Effector CD4-positive, alpha-beta T cell (primary cell): ENCODE measurements around the gene NFIB.

Source experiments
- DNase-seq: peaks from one replicate; pipeline ENCODE4 v3.0.0-alpha.2; 2020

The NFIB gene

DNA sequence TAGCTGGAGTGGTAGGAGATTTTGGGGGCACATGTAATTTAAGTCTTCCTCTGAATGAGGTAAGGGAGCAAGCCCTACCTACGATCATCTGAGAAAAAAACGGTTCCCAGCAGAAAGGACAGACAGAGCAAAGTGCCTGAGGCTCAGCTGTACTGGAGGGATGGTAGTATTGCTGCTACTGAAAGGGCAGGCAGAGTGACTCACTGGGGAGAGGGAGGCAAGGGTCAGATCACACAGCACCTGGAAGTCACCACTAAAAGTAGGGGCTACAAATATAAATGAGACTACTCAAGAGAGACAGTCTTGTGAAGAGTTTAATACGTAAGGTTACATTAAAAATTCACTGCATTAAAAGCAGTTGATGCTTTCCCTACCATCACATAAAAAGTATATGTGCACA lies 75.9 kb downstream of the NFIB start:
- DNase-seq = no peak

DNA sequence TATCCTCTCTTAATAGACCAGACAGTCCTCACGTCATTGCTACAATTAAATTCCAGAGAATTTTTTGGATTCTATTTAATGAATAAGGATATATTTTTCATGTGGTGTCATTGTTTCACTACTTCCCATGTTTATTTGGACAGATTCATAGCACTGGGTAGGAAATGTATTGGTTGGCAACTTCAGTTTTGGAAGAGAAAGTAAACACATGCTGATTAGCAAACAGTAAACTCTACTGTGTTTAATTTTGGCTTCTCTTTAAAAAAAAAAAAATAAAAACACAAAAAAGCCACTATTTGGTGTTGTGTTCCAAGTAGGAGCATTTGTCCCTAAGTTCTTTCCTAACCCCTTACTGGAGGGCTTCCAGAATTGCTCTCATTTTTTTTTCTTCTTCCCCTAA lies 77.3 kb downstream of the NFIB start:
- DNase-seq = no peak

DNA sequence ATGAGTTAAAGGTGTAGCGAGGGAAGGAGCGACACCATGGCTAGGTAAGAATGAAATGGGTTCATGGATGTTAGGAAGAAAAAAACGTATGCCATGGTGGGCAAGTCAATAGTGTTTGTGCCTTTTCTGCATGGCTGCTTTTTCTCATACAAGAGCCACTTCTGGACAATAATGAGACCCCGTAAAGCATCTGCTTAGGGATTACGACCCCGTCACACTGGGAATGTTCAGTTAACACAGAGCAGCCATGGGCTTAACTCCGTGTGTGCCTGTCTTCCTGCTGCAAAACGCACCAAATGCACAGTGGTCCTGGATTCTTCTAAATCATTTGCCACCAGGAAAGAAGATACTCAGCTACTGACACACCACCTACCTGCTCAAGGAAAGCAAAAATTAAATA lies 81.8 kb downstream of the NFIB start:
- DNase-seq = no peak

DNA sequence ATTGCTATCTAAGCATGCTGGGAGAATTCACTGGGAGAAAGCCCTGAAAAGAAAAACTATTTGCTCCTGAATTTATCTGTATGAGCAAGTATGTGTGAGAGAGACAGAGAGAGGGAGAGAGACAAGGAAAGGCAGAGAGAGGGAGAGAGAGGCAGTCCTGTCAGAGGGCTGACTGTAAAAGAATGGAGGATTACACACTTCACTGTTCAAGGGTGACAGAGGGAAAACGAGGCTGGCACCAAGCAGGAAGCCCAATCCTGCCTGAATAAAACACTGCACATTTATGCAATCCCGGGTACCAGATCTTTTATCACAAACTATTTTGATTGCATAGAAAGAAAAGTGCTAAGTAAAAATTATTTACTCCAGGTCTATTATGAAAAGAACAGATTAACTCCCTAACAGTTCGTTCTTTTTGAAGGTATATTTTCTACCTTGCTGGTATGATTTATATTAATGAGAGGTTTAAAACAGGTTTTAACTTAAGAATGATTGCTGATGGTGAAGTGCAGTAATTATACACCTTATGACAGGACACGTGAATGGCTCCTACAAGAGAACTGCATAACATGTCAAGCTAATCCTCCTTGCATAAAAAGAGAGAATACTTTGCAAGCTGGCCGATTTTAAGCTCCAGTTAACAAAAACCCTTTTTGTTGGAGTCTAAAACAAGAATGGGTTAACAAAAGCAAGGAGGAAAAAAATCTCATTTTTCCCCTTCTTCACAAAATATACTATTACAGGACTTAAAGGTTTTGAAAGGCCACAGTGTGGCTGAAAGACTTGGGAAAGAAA lies 82.5 kb downstream of the NFIB start:
- no peak for DNase-seq

DNA sequence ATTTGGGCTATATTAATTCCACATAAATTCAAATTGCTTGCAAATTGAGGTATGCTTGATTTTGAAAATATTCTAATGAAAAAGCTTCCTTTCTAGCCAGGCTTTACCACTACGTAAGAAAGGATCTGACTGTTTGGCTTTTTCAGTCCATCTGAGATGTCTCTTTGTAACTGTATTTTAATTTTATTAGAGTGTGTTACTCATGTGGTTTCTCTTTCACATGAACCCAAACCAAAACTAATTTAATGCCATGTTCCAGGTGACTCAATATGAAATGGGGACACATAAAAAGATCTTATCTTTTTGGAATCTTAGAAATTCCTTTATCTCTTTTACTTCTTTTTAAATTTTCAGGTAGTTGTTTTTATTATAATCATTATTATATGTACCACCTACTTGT lies 85.3 kb downstream of the NFIB start:
- DNase-seq = no peak

DNA sequence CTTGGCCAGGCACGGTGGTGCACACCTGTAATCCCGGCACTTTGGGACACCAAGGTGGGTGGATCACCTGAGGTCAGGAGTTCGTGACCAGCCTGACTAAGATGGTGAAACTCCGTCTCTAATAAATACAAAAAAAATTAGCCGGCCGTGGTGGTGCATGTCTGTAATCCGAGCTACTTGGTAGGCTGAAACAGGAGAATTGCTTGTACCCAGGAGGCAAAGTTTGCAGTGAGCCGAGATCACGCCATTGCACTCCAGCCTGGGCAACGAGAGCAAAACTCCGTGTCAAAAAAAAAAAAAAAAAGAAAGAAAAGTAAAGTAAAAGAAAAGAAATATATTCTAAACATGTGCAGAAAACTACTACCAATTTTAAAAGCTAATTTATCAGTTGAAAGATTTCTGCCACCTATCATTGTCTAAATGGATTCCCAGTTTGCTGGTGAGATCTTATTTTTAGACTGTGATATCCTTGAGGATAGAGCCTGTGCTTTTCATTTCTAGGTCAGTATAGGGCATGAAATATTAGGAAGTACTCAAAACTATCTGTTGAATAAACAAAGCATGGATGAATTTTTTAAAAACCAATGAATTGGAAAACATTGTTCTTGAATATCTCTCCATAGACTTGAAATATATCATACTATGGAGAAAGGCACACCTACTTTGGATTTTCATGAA lies 86.9 kb downstream of the NFIB start:
- no peak for DNase-seq

DNA sequence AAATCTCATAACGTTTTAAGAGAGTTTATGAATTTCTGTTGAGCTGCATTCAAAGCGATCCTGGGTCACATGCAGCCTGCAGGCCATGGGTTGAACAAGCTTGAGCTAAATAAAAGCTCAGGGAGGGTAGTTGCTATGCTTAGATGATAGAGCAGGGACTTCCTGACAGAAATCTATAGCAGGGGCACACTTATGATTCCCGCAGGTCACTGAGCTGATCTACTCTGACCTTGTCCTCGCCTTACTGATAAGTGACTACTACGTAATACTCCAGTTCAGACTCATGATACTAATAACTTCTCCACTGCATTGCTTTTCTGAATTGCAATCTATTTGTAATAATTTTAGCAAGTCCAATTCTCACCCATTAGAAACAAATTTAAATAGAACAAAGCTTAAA lies 90.9 kb downstream of the NFIB start:
- DNase-seq = no peak

DNA sequence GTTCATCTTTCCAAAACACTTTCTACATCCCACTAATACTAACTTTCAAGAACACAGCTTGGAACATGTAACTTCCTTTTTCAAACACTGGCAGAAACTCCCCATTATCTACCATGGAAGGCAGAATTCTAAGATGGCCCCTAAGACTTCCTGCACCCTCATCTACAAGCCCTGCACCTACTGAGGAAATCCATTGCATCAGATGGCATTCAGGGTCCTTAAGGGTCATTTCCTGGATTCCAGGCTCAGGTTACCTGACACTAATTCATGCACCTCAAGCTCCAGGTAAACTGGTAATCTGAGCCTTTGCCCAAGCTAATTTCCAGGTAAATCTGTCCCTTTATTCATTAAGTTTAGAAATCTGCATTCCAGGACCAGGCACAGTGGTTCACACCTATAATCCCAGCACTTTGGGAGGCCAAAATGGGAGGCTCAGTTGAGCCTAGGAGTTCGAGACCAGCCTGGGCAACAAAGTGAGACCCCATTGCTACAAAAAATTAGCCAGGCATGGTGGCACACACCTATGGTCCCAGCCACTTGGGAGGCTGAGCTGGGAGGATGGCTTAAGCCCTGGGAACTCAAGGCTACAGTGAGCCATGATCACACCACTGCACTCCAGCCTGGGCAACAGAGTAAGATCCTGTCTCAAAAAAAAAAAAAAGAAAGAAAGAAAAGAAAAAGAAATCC lies 91.6 kb downstream of the NFIB start:
- DNase-seq = no peak

DNA sequence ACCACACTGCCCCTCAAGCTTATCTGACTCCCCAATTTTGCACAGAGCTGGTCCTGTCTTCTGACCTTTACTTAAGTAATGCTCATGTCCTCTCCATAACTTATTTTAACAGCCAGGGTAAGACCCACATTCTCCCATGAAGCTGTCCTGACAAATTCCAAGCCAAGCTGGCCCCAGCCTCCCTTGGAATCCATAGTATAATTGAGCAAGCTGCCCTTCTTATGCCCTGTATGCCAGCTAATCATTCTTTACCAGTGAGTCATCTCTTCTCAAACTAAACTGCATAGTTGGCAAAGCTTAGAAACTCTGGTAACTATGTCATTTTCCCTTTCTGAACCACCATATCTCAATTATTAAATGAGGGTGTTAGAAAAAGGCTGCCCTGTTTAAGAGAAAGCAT lies 92.4 kb downstream of the NFIB start:
- no peak for DNase-seq

DNA sequence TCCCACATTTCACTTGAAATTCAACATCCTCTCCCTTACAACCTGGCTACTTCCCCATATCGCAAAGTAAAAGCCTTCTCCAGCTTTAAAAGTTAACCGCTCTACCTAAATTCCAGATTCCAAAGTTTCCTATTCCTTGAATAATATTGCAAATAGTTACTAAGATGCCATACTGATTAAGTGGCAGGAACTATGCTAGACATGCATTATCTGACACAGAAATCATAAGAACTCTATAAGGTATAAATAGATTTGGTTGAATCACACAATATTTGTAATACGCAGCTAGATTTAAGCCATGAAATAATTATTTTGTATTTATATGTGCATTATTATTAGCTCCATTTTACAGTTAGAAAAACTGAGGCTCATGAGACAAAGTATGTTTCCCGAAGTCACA lies 92.8 kb downstream of the NFIB start:
- no peak for DNase-seq

DNA sequence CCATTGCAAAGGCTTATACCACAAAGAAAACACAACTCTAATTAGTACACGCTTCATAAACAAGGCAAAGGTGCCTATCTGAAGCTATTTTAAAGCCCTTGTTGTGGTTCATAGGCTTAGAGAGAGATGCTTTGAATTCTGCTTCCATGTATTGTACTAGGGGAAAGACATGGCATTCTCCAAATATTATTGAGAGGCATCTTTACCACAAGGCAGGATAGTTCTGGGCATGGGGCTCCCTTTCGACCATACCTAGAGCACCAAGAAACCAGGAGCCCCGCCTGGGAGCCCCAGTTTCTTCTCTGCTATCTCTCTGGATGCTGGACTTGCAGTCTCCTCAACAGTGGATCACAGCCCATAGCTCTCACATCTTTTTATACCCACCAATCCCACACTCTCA lies 93.7 kb downstream of the NFIB start:
- no peak for DNase-seq

DNA sequence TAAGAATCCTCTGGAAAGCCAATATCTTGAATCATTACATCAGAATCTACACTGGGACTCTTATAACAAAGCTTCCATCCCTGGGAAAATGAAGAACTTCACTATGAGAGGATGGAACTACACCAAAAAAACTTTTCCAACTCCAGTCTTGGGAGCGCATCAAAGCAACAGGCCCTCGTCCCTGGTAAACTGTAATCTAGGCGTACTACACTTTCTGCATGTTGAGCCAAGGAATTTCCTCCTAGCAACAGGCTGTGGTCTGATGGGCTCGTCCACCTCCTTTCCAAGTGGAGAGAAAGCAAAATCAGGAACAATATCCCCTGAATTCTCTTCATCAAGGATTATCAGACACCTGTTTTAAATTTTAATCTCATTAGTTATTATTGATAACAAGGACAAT lies 94.1 kb downstream of the NFIB start:
- DNase-seq = no peak

DNA sequence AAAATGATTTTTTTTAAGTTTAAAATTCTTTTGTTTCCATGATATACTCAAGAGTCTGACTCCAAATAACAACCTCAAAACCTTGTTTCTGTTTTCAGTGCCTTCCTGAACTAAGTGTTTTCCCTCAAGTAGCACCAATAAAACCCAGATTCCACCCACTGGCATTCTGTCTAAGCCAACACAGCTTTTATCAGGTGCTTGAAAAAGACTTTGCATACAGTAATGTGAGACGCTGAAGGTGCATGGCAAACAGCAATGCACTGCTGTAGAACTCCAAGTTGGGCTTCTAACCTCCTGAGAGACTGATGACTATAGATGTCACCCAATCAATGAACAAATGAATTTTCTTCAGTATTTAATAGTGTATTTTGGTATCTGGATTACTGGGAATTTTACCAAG lies 95.7 kb downstream of the NFIB start:
- no peak for DNase-seq

DNA sequence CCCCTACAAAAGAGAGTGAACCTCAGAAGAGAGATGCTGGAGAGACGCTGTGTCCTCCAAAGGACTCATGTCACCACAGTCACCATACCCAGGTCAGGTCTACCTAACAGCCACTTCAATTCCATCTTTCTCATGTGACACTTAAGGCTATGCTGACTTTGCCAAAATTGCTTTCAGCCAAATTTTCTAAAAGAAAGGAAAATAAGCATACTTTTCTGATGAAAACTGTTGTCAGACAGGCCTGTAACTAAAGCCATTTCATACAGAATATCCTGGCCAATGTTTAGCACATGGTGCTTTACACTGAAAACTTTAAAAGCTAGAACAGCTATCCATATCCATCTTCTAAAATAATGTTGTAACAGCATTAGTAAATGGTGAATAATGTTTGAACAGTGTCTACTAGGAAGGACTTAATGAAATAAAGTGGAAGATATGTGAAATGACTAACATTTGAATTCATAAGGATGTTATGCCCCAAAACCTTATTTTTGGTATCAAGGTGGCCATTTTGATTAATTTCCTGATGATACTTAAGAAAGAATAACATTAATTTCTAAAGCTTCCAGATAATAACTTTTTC lies 97.2 kb downstream of the NFIB start:
- DNase-seq = no peak

DNA sequence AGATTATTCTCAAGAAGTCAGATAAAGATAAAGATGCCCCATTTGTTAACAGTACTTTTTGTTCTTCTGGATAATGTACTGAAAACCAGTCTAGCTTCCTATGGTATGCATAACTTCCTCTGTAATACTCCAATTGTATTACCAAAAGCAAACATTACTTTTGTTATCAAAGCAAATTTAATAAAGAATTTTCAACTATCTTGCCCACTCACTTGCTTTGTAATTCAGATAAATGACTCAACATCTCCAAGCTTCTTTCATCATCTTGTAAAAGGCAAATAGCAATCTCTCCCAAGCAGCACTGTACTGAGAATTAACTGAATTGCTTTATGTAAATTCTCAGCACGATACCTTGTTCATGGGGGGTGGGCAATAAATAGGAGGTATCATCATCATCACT lies 98.3 kb downstream of the NFIB start:
- DNase-seq = no peak

DNA sequence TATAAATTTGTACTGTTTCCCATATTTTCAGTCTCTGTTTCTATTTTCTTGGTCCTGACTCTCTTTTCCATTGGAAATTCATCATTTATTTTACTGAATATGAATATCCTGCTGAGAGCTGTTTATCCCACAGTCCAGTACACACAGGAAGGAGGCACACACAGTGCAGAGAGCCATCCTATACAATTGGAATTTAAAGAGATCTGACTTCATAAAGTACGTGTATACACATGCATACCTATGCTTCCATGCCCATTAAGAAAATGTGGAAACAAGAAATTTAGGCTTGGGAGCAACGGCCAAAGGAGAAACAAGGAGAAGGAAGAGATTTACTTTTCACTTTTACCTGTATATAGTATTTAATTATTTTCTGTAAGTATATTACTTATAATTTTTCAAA lies 99.2 kb downstream of the NFIB start:
- no peak for DNase-seq

DNA sequence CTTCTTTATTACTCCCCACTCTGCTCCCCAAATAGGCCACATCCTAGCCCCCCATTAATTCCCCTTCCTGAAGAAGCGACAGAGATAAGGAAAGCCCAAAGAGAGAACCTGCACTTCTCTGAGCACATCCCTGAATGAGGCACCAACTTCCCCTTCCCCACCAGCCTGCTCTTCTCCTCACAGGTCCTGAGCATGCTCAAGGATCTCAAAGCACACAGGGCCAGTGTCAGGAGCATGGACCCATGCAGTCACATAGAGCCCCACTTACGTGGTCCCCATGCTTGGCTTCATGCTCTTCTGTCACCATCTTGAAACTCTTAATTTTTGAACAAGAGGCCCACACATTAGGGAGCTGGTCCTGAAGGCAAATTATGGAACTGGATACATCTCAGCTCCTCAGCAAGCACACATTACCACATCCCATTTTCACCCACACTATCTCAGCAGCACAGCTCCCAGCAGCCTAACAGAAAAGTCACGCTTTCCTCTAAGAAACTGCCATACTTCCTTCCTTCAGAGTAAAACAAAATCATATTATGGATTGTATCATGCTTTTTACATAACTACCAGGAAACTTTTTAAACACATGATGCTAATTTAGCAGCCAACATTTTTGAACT lies 99.8 kb downstream of the NFIB start:
- no peak for DNase-seq

DNA sequence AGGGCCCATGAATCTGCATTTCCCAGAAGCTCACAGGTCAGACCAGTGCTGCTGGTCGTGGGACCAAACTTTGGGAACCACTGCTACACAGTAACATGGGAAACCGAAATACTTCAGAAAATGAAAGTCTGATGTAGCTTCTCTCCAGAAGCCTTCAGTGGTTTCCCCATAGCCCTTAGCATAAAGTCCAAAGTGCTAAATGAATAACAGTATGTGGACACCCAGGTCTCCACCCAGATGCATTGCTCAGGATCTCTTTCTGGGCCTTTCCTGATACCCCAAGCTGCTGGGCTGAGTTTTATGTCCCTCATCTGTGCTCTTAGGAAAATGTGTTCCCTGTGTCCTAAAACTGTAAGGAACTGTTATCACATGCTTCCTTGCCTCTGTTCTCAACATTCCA lies 100.4 kb downstream of the NFIB start:
- DNase-seq = no peak

DNA sequence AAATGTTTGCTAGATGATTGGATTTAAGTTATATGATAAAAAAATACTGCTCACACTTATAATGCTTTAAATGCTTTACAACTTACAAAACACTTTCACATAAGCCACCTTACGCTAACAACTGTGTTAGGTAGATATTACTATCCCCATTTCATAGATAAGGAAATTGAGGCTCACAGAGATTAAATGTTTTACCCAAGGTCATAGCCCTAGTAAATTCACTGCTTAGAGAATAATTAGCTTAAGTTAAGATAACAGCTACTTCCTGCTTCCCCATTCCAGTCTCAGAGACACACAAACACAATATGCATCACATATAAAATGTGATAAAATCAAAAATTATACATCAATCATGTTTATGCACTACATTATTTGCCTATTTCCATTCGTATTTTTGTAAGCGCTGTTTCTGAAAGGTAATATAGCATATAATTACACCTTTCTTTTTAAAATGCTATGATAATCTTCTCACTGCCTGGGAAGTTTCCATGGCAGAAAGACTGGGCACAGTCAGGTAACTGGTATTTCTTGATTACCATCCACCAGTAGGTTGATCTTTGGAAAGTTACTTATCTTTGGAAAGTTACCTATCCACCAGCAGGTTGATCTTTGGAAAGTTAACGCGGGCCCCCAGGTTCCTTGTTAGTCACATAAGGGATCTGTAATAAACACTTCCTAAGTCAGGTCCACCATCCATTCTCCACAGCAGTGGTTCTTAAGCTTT lies 101.1 kb downstream of the NFIB start:
- no peak for DNase-seq

DNA sequence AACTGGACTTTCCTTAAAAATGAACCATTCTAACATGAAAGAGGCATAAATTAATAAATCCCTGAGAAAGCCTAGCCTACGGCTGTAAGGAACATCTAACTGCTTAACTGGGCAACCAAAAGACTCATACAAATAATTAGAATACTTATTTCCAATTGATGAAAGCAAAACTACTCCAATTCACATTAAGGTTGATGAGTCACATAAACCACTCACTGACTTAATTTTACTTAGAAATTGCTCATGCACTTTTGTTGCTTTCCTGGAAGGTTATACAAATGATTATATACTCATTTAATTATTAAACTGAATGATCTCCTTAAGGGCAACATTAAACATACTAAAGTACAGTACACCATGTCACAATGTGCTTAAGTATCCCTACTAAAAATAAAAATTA lies 101.9 kb downstream of the NFIB start:
- no peak for DNase-seq

DNA sequence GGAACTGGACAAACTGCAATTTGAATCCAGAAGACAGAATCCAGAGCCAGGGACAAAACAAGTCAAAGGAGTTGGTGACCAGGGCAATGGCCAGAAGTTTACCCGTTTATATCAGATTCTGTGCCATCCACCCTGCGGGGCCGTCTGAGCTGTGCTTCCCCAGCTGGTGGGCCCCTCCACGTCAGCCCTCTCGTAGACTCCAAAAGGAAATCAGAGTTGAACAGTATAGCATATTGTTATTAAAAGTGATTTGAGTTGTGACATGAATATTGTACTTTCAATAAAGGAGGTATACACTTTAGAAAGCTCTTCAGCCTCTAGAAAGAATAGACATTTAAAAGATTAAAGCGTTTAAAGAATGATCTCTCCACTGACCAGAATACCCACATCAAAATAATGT lies 102.4 kb downstream of the NFIB start:
- DNase-seq = no peak

DNA sequence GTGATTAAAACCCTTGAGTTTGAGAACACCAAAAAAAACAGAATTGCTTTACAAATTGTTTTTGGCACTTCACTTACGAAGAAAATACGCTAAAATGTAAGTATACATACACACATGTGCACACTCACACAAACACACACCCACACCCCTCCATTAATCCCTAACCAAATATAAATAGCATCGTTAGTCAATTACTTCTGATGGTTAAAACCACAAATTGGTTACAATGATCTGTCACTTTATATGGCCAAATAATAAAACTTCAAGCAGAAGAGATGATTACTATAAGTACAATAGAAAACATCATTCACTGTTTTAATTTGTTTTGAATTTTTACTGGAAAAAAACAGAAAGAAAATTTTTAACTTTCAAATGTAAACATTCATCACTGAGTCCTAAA lies 103.5 kb downstream of the NFIB start:
- DNase-seq = no peak
